HG03565 (cell line): ENCODE results near the gene EPB41L1.

Source experiments
- ATAC-seq: cut with Tn5 transposase; IDR thresholded peaks from one replicate; pipeline ENCODE4 v1.9.1; 2021; ENCODE audit warnings: mild to moderate bottlenecking, moderate library complexity; ENCODE audit not compliant: unreplicated experiment

EPB41L1 gene

GRCh38 chr20:36218380-36219064, 64.0 kb downstream of the EPB41L1 start:
- no peak for ATAC-seq

GRCh38 chr20:36219671-36220220, 65.2 kb downstream of the EPB41L1 start:
- ATAC-seq: no peak

GRCh38 chr20:36225666-36226065, 71.1 kb downstream of the EPB41L1 start:
- ATAC-seq: no peak

- ATAC-seq: no peak
These were observed 74.2 kb downstream of the EPB41L1 start for GRCh38 chr20:36228770-36229169.

- no peak for ATAC-seq
These were observed 75.5 kb downstream of the EPB41L1 start for GRCh38 chr20:36230019-36230418.

- no peak for ATAC-seq
These were observed 76.8 kb downstream of the EPB41L1 start for GRCh38 chr20:36231331-36231730.

- no peak for ATAC-seq
These were observed 80.3 kb downstream of the EPB41L1 start for GRCh38 chr20:36234771-36235320.

GRCh38 chr20:36235892-36236785, 81.6 kb downstream of the EPB41L1 start, which contains the start of gene AAR2:
Gene AAR2 (plus strand): TSS chr20:36236478. CDS start chr20:36239869, 3,391 bp downstream.
- ATAC-seq: no peak

- ATAC-seq: no peak
These were observed 82.2 kb downstream of the EPB41L1 start for GRCh38 chr20:36236786-36237121.

GRCh38 chr20:36237477-36237876, 82.9 kb downstream of the EPB41L1 start:
- no peak for ATAC-seq

- no peak for ATAC-seq
These were observed 83.6 kb downstream of the EPB41L1 start for GRCh38 chr20:36238153-36238552.

- ATAC-seq: no peak
These were observed 84.2 kb downstream of the EPB41L1 start for GRCh38 chr20:36238760-36239159.

- no peak for ATAC-seq
These were observed 85.5 kb downstream of the EPB41L1 start for GRCh38 chr20:36240076-36240475.

- no peak for ATAC-seq
These were observed 87.1 kb downstream of the EPB41L1 start for GRCh38 chr20:36241678-36242077.

- ATAC-seq: no peak
These were observed 89.2 kb downstream of the EPB41L1 start for GRCh38 chr20:36243726-36244125.

- ATAC-seq: no peak
These were observed 91.9 kb downstream of the EPB41L1 start for GRCh38 chr20:36246401-36246800.

GRCh38 chr20:36248836-36249235, 94.3 kb downstream of the EPB41L1 start:
- ATAC-seq: no peak

- ATAC-seq: no peak
These were observed 94.9 kb downstream of the EPB41L1 start for GRCh38 chr20:36249450-36249849.

GRCh38 chr20:36251426-36251825, 96.9 kb downstream of the EPB41L1 start:
- no peak for ATAC-seq

GRCh38 chr20:36252511-36252910, 98.0 kb downstream of the EPB41L1 start:
- ATAC-seq: no peak

- no peak for ATAC-seq
These were observed 98.5 kb downstream of the EPB41L1 start for GRCh38 chr20:36253036-36253435.

GRCh38 chr20:36254076-36254475, 99.5 kb downstream of the EPB41L1 start:
- no peak for ATAC-seq
